Left lung (tissue), 10 donors: ENCODE results near the gene BRD7. TPM values are rescaled to one million over a fixed set of nuclear protein-coding genes. Genes with fewer than 3 reads are reported as not detected.

Source experiments
- ATAC-seq: fragments of 200-7000 bp; cut with Tn5 transposase; one replicate; pipeline ENCODE4 v1.9.1; 2020; ENCODE audit warnings: moderate library complexity
- DNase-seq, 4 donors: peaks; one replicate each; pipeline ENCODE4 v3.0.0-alpha.2; 2013 to 2020
- H3K27ac ChIP-seq, 2 donors: fragments of 200-600 bp; sonication (generic) in 1 of 2; one replicate each; pipeline versions ENCODE4 v1.5.0 to v1.8.0; 2020 to 2021
- H3K27me3 ChIP-seq, 2 donors: fragments of 200-600 bp; sonication (generic) in 1 of 2; one replicate each; pipeline versions ENCODE4 v1.5.0 to v1.8.0; 2020 to 2021
- H3K36me3 ChIP-seq, 2 donors: fragments of 200-600 bp; sonication (generic) in 1 of 2; one replicate each; pipeline versions ENCODE4 v1.5.0 to v1.8.0; 2020 to 2021
- H3K4me1 ChIP-seq, 2 donors: fragments of 200-600 bp; one replicate each; pipeline ENCODE4 v1.8.0; 2021
- H3K4me3 ChIP-seq, 2 donors: fragments of 200-600 bp; sonication (generic) in 1 of 2; one replicate each; pipeline versions ENCODE4 v1.5.0 to v1.8.0; 2020 to 2021; ENCODE audit warnings: mild to moderate bottlenecking in 1 of 2
- H3K9me3 ChIP-seq, 2 donors: fragments of 200-600 bp; sonication (generic) in 1 of 2; one replicate each; pipeline versions ENCODE4 v1.5.0 to v1.8.0; 2020 to 2021
- CTCF ChIP-seq, 2 donors: fragments of 200-600 bp; sonication (generic) in 1 of 2; IDR thresholded peaks; one replicate each; pipeline versions ENCODE4 v1.5.0 to v1.8.0; 2021; ENCODE audit warnings: antibody characterized with exemption in 2 of 2
- intact Hi-C, 2 donors: fragments of 100-400 bp; cut with DNase I; formaldehyde crosslinking; loops; one replicate each; pipeline versions ENCODE4 v1.11.2 to v1.14.2; 2022
- polyA plus RNA-seq, 6 donors: library from polyadenylated mRNA; unstranded; fragments of 120-200 nt; gene quantifications; one replicate each; pipeline ENCODE4 v1.2.1, GENCODE V29; 2013; ENCODE audit not compliant: insufficient read length in 6 of 6
- total RNA-seq, 2 donors: library from RNA; stranded (reverse); fragmentation: NEBNext Ultra II Directional; extraction: Animal tissue kit (Norgen Biotek cat#: 25700); gene quantifications; one replicate each; pipeline ENCODE4 v1.2.1, GENCODE V29; 2021
- donor health status: DM: no; HTN: yes; CAD: no.
- donor health status: DM: no; HTN: no; CAD: no.

Gene BRD7
- total and polyA plus RNA-seq, 8 donors, result 59.8 to 113 (median 97.6) TPM

GRCh38 chr16:50395763-50396710 lies 27.2 kb upstream of the BRD7 start:
- H3K4me1 ChIP-seq, result no peaks in the 10 kb centered on the region
- intact Hi-C loops, result no loop called here
- DNase-seq (no peak), ATAC-seq (no peak)
- TF ChIP-seq CTCF (IDR thresholded peaks at IDR 0.05), result no peak
- H3K36me3 ChIP-seq, result no peaks in the 10 kb centered on the region
- H3K27me3 ChIP-seq, result no peaks in the 10 kb centered on the region
- no peak overlapping the region for H3K27ac ChIP-seq
- H3K9me3 ChIP-seq, result no peaks in the 10 kb centered on the region
- H3K4me3 ChIP-seq, result no peak overlapping the region

- Histone ChIP-seq H3K36me3 (no peaks in the 10 kb centered on the region), H3K27ac (no peak overlapping the region), H3K4me3 (no peak overlapping the region), H3K4me1 (no peaks in the 10 kb centered on the region), H3K27me3 (no peaks in the 10 kb centered on the region), H3K9me3 (no peaks in the 10 kb centered on the region)
- no peak for TF ChIP-seq CTCF (IDR thresholded peaks at IDR 0.05)
- ATAC-seq, result no peak
- intact Hi-C loops, result no loop called here
- no peak for DNase-seq
These were observed 25.3 kb upstream of the BRD7 start for GRCh38 chr16:50393858-50394802.

GRCh38 chr16:50393416-50393815 lies 24.6 kb upstream of the BRD7 start:
- TF ChIP-seq CTCF (IDR thresholded peaks at IDR 0.05), result no peak
- H3K9me3 ChIP-seq, result no peaks in the 10 kb centered on the region
- no peaks in the 10 kb centered on the region for H3K27me3 ChIP-seq
- H3K4me3 ChIP-seq, result no peak overlapping the region
- H3K4me1 ChIP-seq, result no peaks in the 10 kb centered on the region
- no peaks in the 10 kb centered on the region for H3K36me3 ChIP-seq
- DNase-seq (no peak), ATAC-seq (no peak)
- H3K27ac ChIP-seq, result no peak overlapping the region
- intact Hi-C loops, result no loop called here

- DNase-seq (no peak), ATAC-seq (no peak)
- H3K4me1 ChIP-seq, result no peaks in the 10 kb centered on the region
These were observed 22.3 kb upstream of the BRD7 start for GRCh38 chr16:50390914-50391716.

More at GRCh38 chr16:50390914-50391716, 22.3 kb upstream of the BRD7 start:
- Histone ChIP-seq H3K27ac (no peak overlapping the region), H3K36me3 (no peaks in the 10 kb centered on the region), H3K4me3 (no peak overlapping the region), H3K27me3 (peaks cover 0 to 6% of the 10 kb centered on the region in 2 donors), H3K9me3 (no peaks in the 10 kb centered on the region)
- intact Hi-C loops, result no loop called here
- no peak for TF ChIP-seq CTCF (IDR thresholded peaks at IDR 0.05)
